ENCODE measurements around the gene PDE10A. TPM values are rescaled to one million over a fixed set of nuclear protein-coding genes. Genes with fewer than 3 reads are reported as not detected.

Gene PDE10A
- total RNA-seq, 1 donor from 2014 or later = 6.0 TPM

DNA sequence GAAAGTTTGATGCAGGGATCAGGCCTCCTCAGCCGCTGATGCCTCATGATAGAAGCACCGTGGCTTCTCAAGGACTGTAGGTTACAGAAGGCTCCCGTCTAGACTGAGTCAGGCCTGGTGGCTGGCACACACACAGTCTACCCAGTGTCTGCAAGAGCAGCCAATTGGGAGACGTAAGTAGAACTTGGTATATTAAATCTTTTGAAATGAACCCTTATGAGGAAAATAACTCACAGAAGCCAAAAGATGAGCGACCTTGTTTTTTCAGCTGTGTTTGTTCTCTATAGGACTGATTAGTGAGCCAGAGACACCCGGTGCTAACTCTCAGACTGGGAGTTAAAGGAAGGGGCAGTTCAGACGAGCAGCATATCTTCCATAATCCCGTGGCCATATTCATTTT is 5.9 kb upstream of the PDE10A start:
- peaks cover under 1% of the 10 kb centered on the region for H3K4me1 ChIP-seq
- no peak for TF ChIP-seq CTCF (IDR thresholded peaks at IDR 0.05)
- H3K36me3 ChIP-seq = no peaks in the 10 kb centered on the region
- ATAC-seq (no peak), DNase-seq (no peak)
- no peaks in the 10 kb centered on the region for H3K9me3 ChIP-seq
- no peak overlapping the region for H3K27ac ChIP-seq
- H3K4me3 ChIP-seq = no peak overlapping the region
- peaks cover 50% of the 10 kb centered on the region for H3K27me3 ChIP-seq
- intact Hi-C loops (cut with DNase I) = no loop called here

- TF ChIP-seq CTCF (IDR thresholded peaks at IDR 0.05) = no peak
- intact Hi-C loops (cut with DNase I) = no loop called here
- H3K4me3 ChIP-seq = no peak overlapping the region
- DNase-seq (no peak), ATAC-seq (no peak)
- H3K4me1 ChIP-seq = peaks cover 14% of the 10 kb centered on the region
- no peaks in the 10 kb centered on the region for H3K9me3 ChIP-seq
- H3K36me3 ChIP-seq = no peaks in the 10 kb centered on the region
- peaks cover 70% of the 10 kb centered on the region for H3K27me3 ChIP-seq
- no peak overlapping the region for H3K27ac ChIP-seq
Measured at GRCh38 chr6:165665384-165665672, 2.3 kb upstream of the PDE10A start.

DNA sequence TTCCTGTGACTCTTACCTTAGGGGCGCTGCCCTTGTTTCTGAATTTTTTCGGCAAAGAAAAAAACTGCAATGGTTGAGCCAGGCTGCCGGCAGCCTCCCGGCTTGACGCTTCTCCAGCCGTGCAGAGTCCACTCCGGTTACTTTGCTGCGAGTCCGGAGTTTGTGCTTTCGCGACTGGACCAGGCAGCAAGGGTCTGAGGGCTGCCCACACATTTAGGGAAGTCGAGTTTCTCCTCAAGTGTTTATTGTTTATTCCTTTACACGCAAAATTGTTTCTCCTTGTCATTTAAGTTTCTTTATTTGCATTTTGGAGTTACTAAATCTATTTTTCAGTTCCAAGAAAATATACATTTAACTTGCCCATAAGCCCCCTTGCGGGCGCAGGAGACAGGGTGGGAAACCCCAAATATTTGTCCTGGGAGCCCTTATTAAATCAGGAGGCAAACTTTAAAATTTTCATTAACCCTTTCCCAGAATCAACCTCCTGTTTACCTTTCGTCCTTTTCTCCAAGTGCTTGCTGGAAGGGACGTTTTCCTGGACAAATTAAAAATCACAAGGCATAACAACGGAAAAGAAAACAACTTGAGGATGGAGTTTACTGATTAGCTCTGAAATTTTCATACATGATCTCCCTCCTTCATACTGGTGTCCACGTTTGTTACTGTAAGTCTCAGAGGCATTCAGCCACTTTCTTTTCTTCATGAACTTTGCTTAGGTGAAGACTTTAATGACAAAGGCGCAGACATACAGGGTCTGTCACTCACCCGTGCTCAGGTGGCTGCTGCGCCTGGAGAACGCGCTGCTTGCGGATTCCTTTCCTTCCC is 1.7 kb upstream of the PDE10A start:
- no peak for TF ChIP-seq CTCF (IDR thresholded peaks at IDR 0.05)
- no peaks in the 10 kb centered on the region for H3K9me3 ChIP-seq
- H3K27me3 ChIP-seq = peaks cover 73% of the 10 kb centered on the region
- DNase-seq = no peak
- ATAC-seq = no peak
- peak overlapping the region; percentile 50 for H3K4me3 ChIP-seq
- H3K4me1 ChIP-seq = peaks cover 15% of the 10 kb centered on the region
- intact Hi-C loops (cut with DNase I) = no loop called here
- H3K36me3 ChIP-seq = no peaks in the 10 kb centered on the region
- no peak overlapping the region for H3K27ac ChIP-seq

DNA sequence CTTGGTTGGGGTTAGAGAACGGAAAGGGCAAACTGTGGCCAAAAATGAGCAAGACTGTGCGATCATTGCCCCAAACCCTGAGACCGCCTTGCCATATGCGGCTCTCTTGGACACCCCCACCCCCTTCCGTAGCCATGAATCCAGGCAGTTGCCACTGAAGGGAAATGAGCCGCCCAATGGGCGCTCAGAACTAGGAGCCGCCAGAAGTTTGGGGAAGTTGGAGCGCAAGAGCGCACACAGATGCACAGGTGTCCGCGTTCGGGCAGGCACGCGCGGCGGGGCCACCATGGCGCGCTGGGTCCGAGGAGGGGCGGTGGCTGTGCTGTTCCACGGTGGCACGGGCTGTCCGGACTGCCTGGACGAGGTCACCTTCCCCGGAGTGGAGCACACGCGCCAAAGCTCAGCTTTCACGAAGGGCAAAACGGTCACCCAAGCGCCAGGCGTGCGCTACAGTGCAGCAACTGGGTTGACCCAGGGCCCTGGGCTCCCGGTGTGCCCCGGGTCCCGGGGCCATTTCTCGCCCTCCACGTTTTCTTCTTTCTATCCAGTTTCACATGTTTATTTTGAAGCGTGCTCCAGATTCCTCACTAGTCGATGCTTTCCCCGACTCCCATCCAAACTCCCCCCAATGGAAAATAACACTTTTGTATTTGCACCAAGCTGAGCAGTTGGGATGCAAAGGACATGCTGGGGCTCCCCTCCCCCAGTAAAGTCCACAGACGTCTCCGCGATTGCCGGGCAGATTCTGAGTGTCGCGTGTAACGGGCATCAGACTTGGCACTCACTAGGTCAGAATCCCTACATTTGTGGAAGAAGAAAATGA is 906 bp upstream of the PDE10A start:
- peak overlapping the region; percentile 50 for H3K4me3 ChIP-seq
- ATAC-seq = no peak
- peaks cover 15% of the 10 kb centered on the region for H3K4me1 ChIP-seq

GRCh38 chr6:165663377-165663735 is 315 bp upstream of the PDE10A start:
- Histone ChIP-seq H3K27ac (no peak overlapping the region), H3K27me3 (peaks cover 67% of the 10 kb centered on the region), H3K4me1 (peaks cover 15% of the 10 kb centered on the region), H3K9me3 (no peaks in the 10 kb centered on the region), H3K4me3 (peak overlapping the region; percentile 50), H3K36me3 (no peaks in the 10 kb centered on the region)
- ATAC-seq (peak; percentile 12), DNase-seq (no peak)
- intact Hi-C loops (cut with DNase I) = no loop called here
- TF ChIP-seq CTCF (IDR thresholded peaks at IDR 0.05) = no peak

More for the DNA sequence above, 906 bp upstream of the PDE10A start:
- DNase-seq = no peak
- intact Hi-C loops (cut with DNase I) = no loop called here
- no peak overlapping the region for H3K27ac ChIP-seq
- H3K36me3 ChIP-seq = no peaks in the 10 kb centered on the region
- H3K9me3 ChIP-seq = no peaks in the 10 kb centered on the region
- peaks cover 70% of the 10 kb centered on the region for H3K27me3 ChIP-seq
- TF ChIP-seq CTCF (IDR thresholded peaks at IDR 0.05) = no peak

Measured in upper lobe of right lung (tissue), 1 donor.